Tibial artery (tissue), 4 donors: Measurements from ENCODE around the gene AWAT2.

Experiments
- DNase-seq, 2 donors: peaks; one replicate each; pipeline ENCODE4 v3.0.0-alpha.2; 2019
- H3K27ac ChIP-seq, 2 donors: fragments of 200-600 bp; sonication (generic) in 1 of 2; 1 replicate in 1 of 2; 2 replicates in 1 of 2; pipeline ENCODE4 v1.5.1; 2018 to 2019; ENCODE audit warnings: mild to moderate bottlenecking in 1 of 2
- H3K27me3 ChIP-seq, 2 donors: fragments of 200-600 bp; sonication (generic) in 1 of 2; one replicate each; pipeline versions ENCODE4 v1.5.1 to v1.6.0; 2016 to 2019
- H3K36me3 ChIP-seq, 3 donors: fragments of 200-600 bp; sonication (generic) in 2 of 3; one replicate each; pipeline ENCODE4 v1.5.1; 2016 to 2019; ENCODE audit warnings: mild to moderate bottlenecking in 2 of 3
- H3K4me1 ChIP-seq, 4 donors: fragments of 200-600 bp; sonication (generic) in 2 of 4; 1 replicate in 3 of 4; 2 replicates in 1 of 4; pipeline ENCODE4 v1.5.1; 2016 to 2019
- H3K4me3 ChIP-seq, 2 donors: fragments of 200-600 bp; sonication (generic) in 1 of 2; 1 replicate in 1 of 2; 2 replicates in 1 of 2; pipeline ENCODE4 v1.5.1; 2018 to 2019; ENCODE audit warnings: mild to moderate bottlenecking in 2 of 2
- H3K9me3 ChIP-seq, 3 donors: fragments of 200-600 bp; sonication (generic) in 1 of 3; one replicate each; pipeline ENCODE4 v1.5.1; 2016 to 2019
- CTCF ChIP-seq, 2 experiments: fragments of 200-600 bp in 1 of 2; fragments of 450-650 bp in 1 of 2; IDR thresholded peaks; one replicate each; pipeline ENCODE4 v1.5.1; 2017 to 2019; ENCODE audit warnings: antibody characterized with exemption in 2 of 2, mild to moderate bottlenecking in 1 of 2, moderate library complexity in 1 of 2
- intact Hi-C: fragments of 100-400 bp; cut with DNase I; formaldehyde crosslinking; loops from one replicate; pipeline ENCODE4 v1.15.0; 2023; ENCODE audit warnings: low total_unique reads

Gene AWAT2

GRCh38 chrX:70049406-70049805 lies 332 bp downstream of the AWAT2 start:
- Histone ChIP-seq H3K27ac (no peak overlapping the region), H3K27me3 (no peaks in the 10 kb centered on the region), H3K9me3 (peaks cover 0 to 4% (median 0%) of the 10 kb centered on the region in 3 donors), H3K36me3 (no peaks in the 10 kb centered on the region), H3K4me3 (no peak overlapping the region), H3K4me1 (no peaks in the 10 kb centered on the region)
- intact Hi-C loops, result no loop called here
- TF ChIP-seq CTCF (IDR thresholded peaks at IDR 0.05), result no peak
- no peak for DNase-seq

- no peak overlapping the region for H3K4me3 ChIP-seq
- no peak for DNase-seq
- peaks cover 0 to 4% (median 0%) of the 10 kb centered on the region in 3 donors for H3K9me3 ChIP-seq
- intact Hi-C loops, result no loop called here
- no peaks in the 10 kb centered on the region for H3K27me3 ChIP-seq
- no peaks in the 10 kb centered on the region for H3K4me1 ChIP-seq
- no peak for TF ChIP-seq CTCF (IDR thresholded peaks at IDR 0.05)
- H3K27ac ChIP-seq, result no peak overlapping the region
- no peaks in the 10 kb centered on the region for H3K36me3 ChIP-seq
These were observed 2.8 kb downstream of the AWAT2 start for GRCh38 chrX:70046978-70047377.

- intact Hi-C loops, result no loop called here
- Histone ChIP-seq H3K27me3 (no peaks in the 10 kb centered on the region), H3K27ac (no peak overlapping the region), H3K4me1 (no peaks in the 10 kb centered on the region), H3K9me3 (peaks cover 0 to 4% (median 0%) of the 10 kb centered on the region in 3 donors), H3K4me3 (no peak overlapping the region), H3K36me3 (no peaks in the 10 kb centered on the region)
- DNase-seq, result no peak
- TF ChIP-seq CTCF (IDR thresholded peaks at IDR 0.05), result no peak
These were observed 5.0 kb downstream of the AWAT2 start for GRCh38 chrX:70044541-70045245.

- H3K27me3 ChIP-seq, result no peaks in the 10 kb centered on the region
- H3K27ac ChIP-seq, result no peak overlapping the region
- no peaks in the 10 kb centered on the region for H3K4me1 ChIP-seq
- H3K4me3 ChIP-seq, result no peak overlapping the region
- intact Hi-C loops, result no loop called here
- no peaks in the 10 kb centered on the region for H3K36me3 ChIP-seq
- peaks cover 0 to 4% (median 0%) of the 10 kb centered on the region in 3 donors for H3K9me3 ChIP-seq
- DNase-seq, result no peak
- TF ChIP-seq CTCF (IDR thresholded peaks at IDR 0.05), result no peak
These were observed 6.1 kb downstream of the AWAT2 start for GRCh38 chrX:70043685-70044084.

GRCh38 chrX:70042399-70043371 lies 7.1 kb downstream of the AWAT2 start:
- Histone ChIP-seq H3K27ac (no peak overlapping the region), H3K4me1 (no peaks in the 10 kb centered on the region), H3K4me3 (no peak overlapping the region), H3K36me3 (no peaks in the 10 kb centered on the region), H3K9me3 (peaks cover 0 to 4% (median 0%) of the 10 kb centered on the region in 3 donors), H3K27me3 (no peaks in the 10 kb centered on the region)
- DNase-seq, result no peak
- intact Hi-C loops, result no loop called here
- TF ChIP-seq CTCF (IDR thresholded peaks at IDR 0.05), result no peak
